ENCODE results near the gene VEZF1. TPM values are rescaled to one million over a fixed set of nuclear protein-coding genes. Genes with fewer than 3 reads are reported as not detected.
A peak's percentile ranks its signal among the peaks of the same experiment; 100 is the strongest.

VEZF1 gene, protein sequence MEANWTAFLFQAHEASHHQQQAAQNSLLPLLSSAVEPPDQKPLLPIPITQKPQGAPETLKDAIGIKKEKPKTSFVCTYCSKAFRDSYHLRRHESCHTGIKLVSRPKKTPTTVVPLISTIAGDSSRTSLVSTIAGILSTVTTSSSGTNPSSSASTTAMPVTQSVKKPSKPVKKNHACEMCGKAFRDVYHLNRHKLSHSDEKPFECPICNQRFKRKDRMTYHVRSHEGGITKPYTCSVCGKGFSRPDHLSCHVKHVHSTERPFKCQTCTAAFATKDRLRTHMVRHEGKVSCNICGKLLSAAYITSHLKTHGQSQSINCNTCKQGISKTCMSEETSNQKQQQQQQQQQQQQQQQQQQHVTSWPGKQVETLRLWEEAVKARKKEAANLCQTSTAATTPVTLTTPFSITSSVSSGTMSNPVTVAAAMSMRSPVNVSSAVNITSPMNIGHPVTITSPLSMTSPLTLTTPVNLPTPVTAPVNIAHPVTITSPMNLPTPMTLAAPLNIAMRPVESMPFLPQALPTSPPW
- total RNA-seq = 10 to 100 TPM; 26.8 to 29.8 TPM

DNA sequence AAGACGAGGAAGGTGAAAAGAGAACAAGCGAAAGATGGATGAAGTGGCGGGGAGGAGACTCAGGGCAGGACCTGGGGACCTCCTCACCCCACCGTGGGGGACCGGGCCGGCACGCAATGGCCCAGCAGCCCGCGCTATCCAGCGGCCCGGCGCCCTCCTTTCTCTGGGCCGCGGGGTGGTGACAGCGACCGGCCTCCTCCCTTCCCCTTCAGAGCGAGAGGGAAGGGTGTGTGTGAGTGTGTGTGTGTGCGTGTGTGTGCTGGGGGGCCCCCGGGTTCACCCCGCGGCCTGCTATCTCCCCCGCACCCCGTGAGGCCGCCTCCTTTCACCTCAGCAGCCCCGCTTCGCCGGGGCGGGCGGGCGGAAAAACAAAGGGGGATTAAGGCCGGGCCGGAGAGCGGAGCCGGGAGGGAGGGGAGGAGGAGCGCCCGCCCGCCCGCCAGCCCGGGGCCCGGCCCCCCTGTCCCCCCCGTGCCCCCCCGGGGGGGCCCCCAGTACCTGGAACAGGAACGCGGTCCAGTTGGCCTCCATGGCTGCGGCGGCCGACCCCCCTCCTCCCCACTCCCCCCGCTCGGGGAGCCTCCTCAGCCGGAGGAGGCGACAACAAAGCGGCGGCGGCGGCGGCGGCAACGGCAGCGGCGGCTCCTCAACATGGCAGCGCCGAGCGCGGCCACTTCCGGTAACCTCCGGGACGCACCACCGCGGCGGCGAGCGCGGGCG, at the start of gene VEZF1:
VEZF1 (minus strand) TSS at position 674 of the 720 bp plus-strand sequence; CDS start at position 531, 143 bp downstream.
- peak within 1 kb of the TSS; percentile 87 for H3K27ac Mint-ChIP-seq
- no peaks in the 10 kb centered on the region for H3K9me3 Mint-ChIP-seq
- no peaks in the 10 kb centered on the region for H3K27me3 Mint-ChIP-seq
- intact Hi-C loops (cut with micrococcal nuclease) = loop anchor here (1.0 to 5.0 kb wide), 4 partner anchors 8 to 137 kb away; partner anchors contain the start of genes DYNLL2, MRPS23 and SRSF1
- no peaks in the 10 kb centered on the region for H3K36me3 Mint-ChIP-seq
- peaks cover 56% of the 10 kb centered on the region for H3K4me1 Mint-ChIP-seq (ENCODE audit: low read depth)
- POLR2A ChIA-PET = interaction anchor here (0.9 to 2.8 kb wide), 10 partner anchors 9 to 357 kb away, joined by 3 to 26 read pairs (median 4); partner anchors contain the start of gene SRSF1
- peak within 1 kb of the TSS; percentile 89 for H3K4me3 Mint-ChIP-seq
- DNase-seq = peak; percentile 82
- CTCF ChIA-PET = interaction anchor here (0.8 to 2.7 kb wide), 7 partner anchors 8 to 126 kb away, joined by 3 to 14 read pairs (median 5); no protein-coding TSS in a partner anchor

DNA sequence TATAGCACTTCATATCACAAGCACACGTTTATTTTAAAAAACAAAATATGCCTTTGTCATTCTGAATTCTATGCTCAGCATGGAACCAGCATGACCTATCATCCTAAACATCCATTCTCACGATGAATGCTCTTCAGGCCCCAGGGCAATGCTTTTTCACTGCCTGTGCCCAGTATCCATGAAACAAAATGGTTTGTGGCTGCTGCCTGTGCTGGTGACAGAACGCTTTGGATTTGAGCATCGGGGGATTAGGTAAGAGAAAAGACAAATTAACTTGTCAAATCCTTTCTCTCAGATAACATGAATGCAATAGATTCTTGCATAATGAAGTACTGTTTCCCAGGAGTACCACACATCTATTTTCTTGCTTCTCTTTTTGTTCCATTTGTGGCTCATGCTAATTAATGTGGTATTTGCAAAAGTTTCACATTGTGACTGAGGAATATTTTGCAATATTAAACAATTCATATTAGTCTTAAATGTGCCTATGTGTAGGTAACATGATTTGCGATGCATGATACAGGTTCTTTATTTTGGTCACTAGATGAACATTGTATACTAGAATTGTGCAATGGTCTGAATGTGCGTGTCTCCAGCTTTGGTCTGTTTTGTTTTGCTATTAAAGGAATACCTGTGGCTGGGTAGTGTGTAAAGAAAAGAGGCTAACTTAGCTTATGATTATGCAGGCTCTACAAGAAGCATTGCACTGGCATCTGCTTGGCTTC, 44.8 kb upstream of the VEZF1 start:
- no peaks in the 10 kb centered on the region for H3K4me1 Mint-ChIP-seq (ENCODE audit: low read depth)
- no peak overlapping the region for H3K4me3 Mint-ChIP-seq
- ChIA-PET POLR2A (no interaction called here), CTCF (interaction anchor here (0.6 to 1.0 kb wide), 2 partner anchors 81 to 969 kb away, joined by 3 read pairs; no protein-coding TSS in a partner anchor)
- intact Hi-C loops (cut with micrococcal nuclease) = no loop called here
- no peaks in the 10 kb centered on the region for H3K27me3 Mint-ChIP-seq
- no peaks in the 10 kb centered on the region for H3K36me3 Mint-ChIP-seq
- no peak for DNase-seq
- H3K9me3 Mint-ChIP-seq = peaks cover 2% of the 10 kb centered on the region
- no peak overlapping the region for H3K27ac Mint-ChIP-seq

DNA sequence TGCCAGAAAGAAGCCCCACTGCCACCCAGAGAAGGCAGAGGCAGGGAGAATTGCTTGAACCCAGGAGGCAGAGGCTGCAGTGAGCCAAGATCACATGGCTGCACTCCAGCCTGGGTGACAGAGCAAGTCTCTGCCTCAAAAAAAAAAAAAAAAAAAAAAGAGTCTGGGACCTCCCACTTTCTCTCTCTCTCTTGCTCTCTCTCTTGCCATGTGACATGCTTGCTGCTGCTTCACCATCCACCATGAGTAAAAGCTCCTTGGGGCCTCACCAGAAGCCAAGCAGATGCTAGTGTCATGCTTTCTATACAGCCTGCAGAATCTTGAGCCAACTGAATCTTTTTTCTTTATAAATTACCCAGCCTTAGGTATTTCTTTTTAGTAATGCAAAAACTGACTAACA, 40.5 kb upstream of the VEZF1 start:
- Mint-ChIP-seq H3K4me1 (ENCODE audit: low read depth) (no peaks in the 10 kb centered on the region), H3K4me3 (no peak overlapping the region), H3K27ac (no peak overlapping the region), H3K36me3 (no peaks in the 10 kb centered on the region), H3K27me3 (peaks cover 14% of the 10 kb centered on the region), H3K9me3 (peaks cover 2% of the 10 kb centered on the region)
- ChIA-PET POLR2A (no interaction called here), CTCF (no interaction called here)
- intact Hi-C loops (cut with micrococcal nuclease) = no loop called here
- DNase-seq = no peak

DNA sequence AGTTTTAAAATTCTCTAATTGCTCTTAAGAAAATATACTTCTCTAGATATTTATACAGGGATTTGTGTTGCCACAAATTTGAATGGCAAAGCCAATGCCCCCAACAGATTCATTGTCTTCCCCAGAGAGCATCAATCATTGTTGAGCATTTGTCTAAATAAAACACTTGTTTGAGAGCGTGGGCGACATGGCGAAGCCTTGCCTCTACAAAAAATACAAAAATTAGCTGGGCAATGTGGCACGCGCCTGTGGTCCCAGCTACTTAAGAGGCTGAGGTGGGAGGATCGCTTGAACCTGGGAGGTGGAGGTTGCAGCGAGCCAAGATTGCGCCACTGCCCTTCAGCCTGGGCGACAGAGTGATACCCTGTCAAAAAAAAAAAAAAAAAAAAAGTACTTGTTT, 32.3 kb upstream of the VEZF1 start:
- Mint-ChIP-seq H3K4me3 (no peak overlapping the region), H3K27me3 (peaks cover 8% of the 10 kb centered on the region), H3K36me3 (no peaks in the 10 kb centered on the region), H3K9me3 (no peaks in the 10 kb centered on the region), H3K4me1 (ENCODE audit: low read depth) (no peaks in the 10 kb centered on the region), H3K27ac (no peak overlapping the region)
- ChIA-PET POLR2A (no interaction called here), CTCF (no interaction called here)
- intact Hi-C loops (cut with micrococcal nuclease) = no loop called here
- DNase-seq = no peak

DNA sequence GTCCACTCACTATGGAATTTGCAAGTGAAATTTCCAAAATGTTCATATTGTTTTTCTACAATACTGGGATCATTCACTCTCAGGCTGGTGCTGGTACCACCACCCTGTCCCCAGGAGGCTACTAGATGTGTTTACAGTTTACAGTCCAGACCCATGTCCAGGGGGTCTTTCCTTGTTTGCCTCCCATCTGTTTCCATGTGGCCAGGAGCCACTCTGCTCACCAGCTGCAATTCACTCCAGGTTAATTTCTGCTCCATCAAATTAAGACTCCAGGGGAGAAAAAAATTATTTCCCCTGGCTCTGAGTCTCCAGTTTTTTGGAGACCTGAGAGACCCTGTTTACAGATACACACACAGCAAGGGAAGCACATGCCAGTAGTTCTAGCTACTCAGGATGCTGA, 31.5 kb upstream of the VEZF1 start:
- no peaks in the 10 kb centered on the region for H3K9me3 Mint-ChIP-seq
- no peak overlapping the region for H3K4me3 Mint-ChIP-seq
- no peaks in the 10 kb centered on the region for H3K36me3 Mint-ChIP-seq
- DNase-seq = no peak
- CTCF ChIA-PET = no interaction called here
- POLR2A ChIA-PET = no interaction called here
- H3K4me1 Mint-ChIP-seq (ENCODE audit: low read depth) = no peaks in the 10 kb centered on the region
- intact Hi-C loops (cut with micrococcal nuclease) = no loop called here
- H3K27me3 Mint-ChIP-seq = peaks cover 5% of the 10 kb centered on the region
- no peak overlapping the region for H3K27ac Mint-ChIP-seq

DNA sequence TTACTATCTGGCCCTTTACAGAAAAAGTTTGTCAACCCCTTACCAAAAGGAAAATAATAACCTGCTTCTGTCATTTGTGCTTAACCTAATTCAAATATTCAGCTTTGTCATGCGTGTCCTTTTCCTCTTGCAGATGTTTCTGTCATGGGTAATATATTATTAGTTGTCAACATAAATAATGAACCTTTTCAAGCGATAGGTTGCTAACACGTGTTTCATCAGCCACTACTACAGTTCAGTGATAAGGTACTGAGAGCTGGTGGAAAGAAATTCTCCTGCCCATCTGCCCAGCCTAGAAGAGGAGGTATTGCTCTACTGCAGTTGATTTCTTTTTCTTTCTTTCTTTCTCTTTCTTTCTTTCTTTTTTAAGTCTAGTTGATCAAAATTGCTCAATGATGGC, 31.0 kb upstream of the VEZF1 start:
- Mint-ChIP-seq H3K27ac (no peak overlapping the region), H3K36me3 (no peaks in the 10 kb centered on the region), H3K9me3 (no peaks in the 10 kb centered on the region), H3K4me1 (ENCODE audit: low read depth) (no peaks in the 10 kb centered on the region), H3K4me3 (no peak overlapping the region), H3K27me3 (peaks cover 4% of the 10 kb centered on the region)
- ChIA-PET CTCF (no interaction called here), POLR2A (no interaction called here)
- intact Hi-C loops (cut with micrococcal nuclease) = no loop called here
- DNase-seq = no peak

DNA sequence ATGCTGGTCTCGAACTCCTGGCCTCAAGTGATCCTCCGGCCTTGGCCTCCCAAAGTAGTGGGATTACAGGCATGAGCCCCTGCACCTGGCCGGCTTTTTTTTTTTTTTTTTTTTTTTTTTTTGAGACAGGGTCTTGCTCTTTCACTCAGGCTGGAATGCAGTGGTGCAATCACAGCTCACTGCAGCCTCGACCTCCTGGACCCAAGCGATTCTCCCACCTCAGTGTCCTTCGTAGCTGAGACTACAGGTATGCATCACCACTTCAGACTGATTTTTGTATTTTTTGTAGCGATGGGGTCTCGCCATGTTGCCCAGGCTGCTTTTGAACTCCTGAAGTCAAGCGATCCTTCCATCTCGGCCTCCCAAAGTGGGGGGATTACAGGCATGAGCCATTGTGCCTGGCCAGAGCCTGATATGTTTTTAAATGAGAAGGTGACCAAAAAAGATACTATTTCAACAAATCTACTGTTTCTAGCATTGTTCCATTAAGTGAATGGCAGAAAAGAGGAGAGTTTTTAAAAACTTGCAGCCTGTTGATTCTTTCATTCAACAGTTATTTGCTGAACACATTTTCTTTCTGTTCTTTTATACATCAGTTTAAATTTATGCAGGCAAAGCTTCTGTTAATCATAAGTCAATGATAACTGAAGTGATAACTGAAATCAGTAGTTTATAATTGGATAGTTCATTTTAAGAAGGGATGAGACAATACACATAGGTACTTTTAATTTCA, 22.2 kb upstream of the VEZF1 start:
- no peak overlapping the region for H3K27ac Mint-ChIP-seq
- ChIA-PET POLR2A (no interaction called here), CTCF (interaction anchor here (1.0 to 1.2 kb wide), 2 partner anchors 11 to 31 kb away, joined by 3 to 4 read pairs; no protein-coding TSS in a partner anchor)
- peaks cover 16% of the 10 kb centered on the region for H3K4me1 Mint-ChIP-seq (ENCODE audit: low read depth)
- DNase-seq = no peak
- H3K36me3 Mint-ChIP-seq = peaks cover 32% of the 10 kb centered on the region
- H3K4me3 Mint-ChIP-seq = no peak overlapping the region
- intact Hi-C loops (cut with micrococcal nuclease) = no loop called here
- H3K27me3 Mint-ChIP-seq = no peaks in the 10 kb centered on the region
- no peaks in the 10 kb centered on the region for H3K9me3 Mint-ChIP-seq

DNA sequence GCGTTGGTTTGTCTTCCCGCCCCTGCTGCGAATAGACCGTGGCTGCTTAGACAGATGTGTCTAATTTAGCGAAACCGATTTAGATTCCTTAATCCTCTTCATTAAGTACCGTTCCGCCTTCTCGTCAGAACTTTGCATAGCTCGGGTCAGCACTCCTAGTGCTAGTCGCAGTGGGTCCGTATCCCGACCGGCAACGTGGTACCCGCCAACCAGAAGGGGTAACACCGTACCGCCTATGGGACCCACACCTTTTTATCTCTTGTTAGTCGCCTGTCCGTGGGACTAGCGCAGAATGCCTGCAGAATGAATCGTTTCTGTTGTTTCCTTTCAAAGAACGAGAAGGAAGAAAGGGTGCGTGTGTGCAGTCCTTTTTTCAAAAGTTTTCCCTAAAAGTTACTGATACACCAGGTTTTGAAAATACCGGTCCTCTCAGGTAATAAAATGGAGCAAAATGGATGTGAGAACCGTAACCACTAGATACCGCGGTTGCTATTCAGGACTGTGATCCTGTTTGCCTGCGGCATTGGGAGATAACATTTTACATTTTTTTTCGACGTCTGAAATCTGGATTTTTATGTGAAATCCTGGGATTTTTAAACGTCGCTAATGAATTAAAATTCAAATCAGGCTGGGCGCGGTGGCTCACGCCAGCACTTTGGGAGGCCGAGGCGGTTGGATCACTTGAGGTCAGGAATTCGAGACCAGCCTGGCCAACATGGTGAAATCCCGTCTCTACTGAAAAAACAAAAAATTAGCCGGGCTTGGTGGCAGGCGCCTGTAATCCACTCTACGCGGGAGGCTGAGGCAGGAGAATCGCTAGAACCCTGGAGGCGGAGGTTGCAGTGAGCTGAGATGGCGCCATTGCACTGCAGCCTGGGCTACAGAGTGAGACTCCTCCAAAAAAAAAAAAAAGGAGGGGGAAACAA, 20.0 kb upstream of the VEZF1 start:
- POLR2A ChIA-PET = interaction anchor here (0.9 to 4.0 kb wide), 17 partner anchors 9 to 623 kb away, joined by 3 to 32 read pairs (median 5); partner anchors contain the start of genes DYNLL2, MRPS23 and VEZF1
- H3K9me3 Mint-ChIP-seq = no peaks in the 10 kb centered on the region
- peak; percentile 40 for DNase-seq
- CTCF ChIA-PET = interaction anchor here (0.9 to 2.9 kb wide), 6 partner anchors 12 to 175 kb away, joined by 3 to 27 read pairs (median 6); partner anchors contain the start of gene DYNLL2
- peak overlapping the region; percentile 99 for H3K4me3 Mint-ChIP-seq
- H3K27me3 Mint-ChIP-seq = no peaks in the 10 kb centered on the region
- peaks cover 37% of the 10 kb centered on the region for H3K4me1 Mint-ChIP-seq (ENCODE audit: low read depth)
- peak overlapping the region; percentile 100 for H3K27ac Mint-ChIP-seq
- H3K36me3 Mint-ChIP-seq = peaks cover 52% of the 10 kb centered on the region
- intact Hi-C loops (cut with micrococcal nuclease) = loop anchor here (1.0 to 5.0 kb wide), 9 partner anchors 9 to 1147 kb away; partner anchors contain the start of genes DYNLL2, MRPS23, PRR11 and SKA2

DNA sequence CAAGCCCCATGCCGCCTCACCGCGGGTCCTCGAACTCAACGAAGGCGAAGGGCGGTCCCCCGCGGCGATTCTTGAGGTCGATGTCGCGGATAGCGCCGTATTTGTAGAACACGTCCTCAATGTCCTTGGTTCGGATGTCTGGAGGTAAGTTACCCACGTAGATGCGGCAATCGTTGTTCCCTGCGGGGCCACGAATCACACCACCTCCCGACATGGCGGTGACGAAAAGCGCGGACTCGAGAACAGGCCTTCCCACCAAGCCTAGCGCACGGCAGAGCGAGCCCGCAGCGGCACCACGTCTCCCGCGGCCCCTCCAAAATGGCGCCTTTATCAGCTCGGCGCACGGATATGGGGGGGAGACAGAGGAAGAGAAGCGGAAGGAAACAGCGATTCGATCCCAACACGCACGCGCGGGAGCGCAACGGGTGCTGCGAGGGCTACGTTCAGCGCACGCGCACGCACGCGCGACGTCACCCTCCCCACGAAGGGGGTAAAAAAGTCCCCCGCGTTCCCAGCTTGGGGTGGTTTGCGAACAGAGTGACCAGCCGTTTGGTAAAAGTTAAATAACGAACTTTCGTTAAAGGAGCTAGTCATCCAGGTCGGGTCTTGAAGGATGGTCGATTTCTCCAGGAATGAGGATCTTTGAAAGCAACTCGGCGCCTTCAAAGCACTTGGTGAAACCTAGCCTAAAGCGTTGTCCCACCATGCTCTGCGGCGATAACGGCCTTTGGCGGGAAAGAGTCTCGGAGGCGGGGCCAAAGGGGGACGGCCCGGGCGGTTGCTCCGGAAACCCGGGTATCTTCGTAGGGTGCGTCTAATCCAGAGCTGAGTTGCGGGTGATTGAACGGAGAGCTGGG, 19.1 kb upstream of the VEZF1 start, which contains the start of gene SRSF1:
SRSF1 (minus strand) TSS at position 323 of the 857 bp plus-strand sequence; CDS start at position 214, 109 bp downstream.
- CTCF ChIA-PET = interaction anchor here (0.9 to 2.9 kb wide), 8 partner anchors 11 to 174 kb away, joined by 3 to 27 read pairs (median 4); partner anchors contain the start of genes DYNLL2 and MRPS23
- intact Hi-C loops (cut with micrococcal nuclease) = loop anchor here (1.0 to 5.0 kb wide), 9 partner anchors 8 to 1148 kb away; partner anchors contain the start of genes DYNLL2, MRPS23, PRR11 and SKA2
- H3K4me1 Mint-ChIP-seq (ENCODE audit: low read depth) = peaks cover 46% of the 10 kb centered on the region
- H3K27me3 Mint-ChIP-seq = no peaks in the 10 kb centered on the region
- H3K27ac Mint-ChIP-seq = peak within 1 kb of the TSS; percentile 100
- H3K36me3 Mint-ChIP-seq = peaks cover 58% of the 10 kb centered on the region
- peak within 1 kb of the TSS; percentile 99 for H3K4me3 Mint-ChIP-seq
- no peaks in the 10 kb centered on the region for H3K9me3 Mint-ChIP-seq
- DNase-seq = peak; percentile 99
- POLR2A ChIA-PET = interaction anchor here (0.6 to 4.0 kb wide), 20 partner anchors 8 to 750 kb away, joined by 3 to 32 read pairs (median 5); partner anchors contain the start of genes DYNLL2, MRPS23 and VEZF1

All from activated CD4-positive, alpha-beta memory T cell treated with anti-CD3 and anti-CD28 coated beads for 36 hours (primary cell).